ENCODE measurements around the gene GDF2.

- peak; percentile 21 for TF ChIP-seq EP300 (conservative IDR thresholded peaks at IDR 0.05; ENCODE audit: poor library complexity, severe bottlenecking)
- TF ChIP-seq CTCF (IDR thresholded peaks at IDR 0.05; ENCODE audit: poor library complexity, severe bottlenecking): no peak
- TF ChIP-seq RAD21 (conservative IDR thresholded peaks at IDR 0.05): no peak
- TF ChIP-seq POLR2AphosphoS5 (IDR thresholded peaks at IDR 0.05): no peak
- TF ChIP-seq EZH2 (IDR thresholded peaks at IDR 0.05; ENCODE audit: borderline replicate concordance, insufficient read depth, low read length, poor library complexity, severe bottlenecking): no peak
- no peak for TF ChIP-seq REST (IDR thresholded peaks at IDR 0.05; ENCODE audit: borderline replicate concordance)
Observed at GRCh38 chr10:47299611-47300428, 22.4 kb upstream of the GDF2 start, which contains the start of gene GDF10.

All from neural cell (in vitro differentiated cells).